GM12892 (cell line): Measurements from ENCODE around the gene KCNT1.

Experiments
- POLR2A ChIP-seq: IDR thresholded peaks from 2 replicates; pipeline ENCODE4 v1.6.1; 2011; ENCODE audit warnings: low read depth, low read length, control low read depth
- TAF1 ChIP-seq: IDR thresholded peaks from 2 replicates; pipeline ENCODE4 v1.6.1; 2011; ENCODE audit warnings: low read depth, mild to moderate bottlenecking, control low read depth, low read length, borderline replicate concordance

DNA sequence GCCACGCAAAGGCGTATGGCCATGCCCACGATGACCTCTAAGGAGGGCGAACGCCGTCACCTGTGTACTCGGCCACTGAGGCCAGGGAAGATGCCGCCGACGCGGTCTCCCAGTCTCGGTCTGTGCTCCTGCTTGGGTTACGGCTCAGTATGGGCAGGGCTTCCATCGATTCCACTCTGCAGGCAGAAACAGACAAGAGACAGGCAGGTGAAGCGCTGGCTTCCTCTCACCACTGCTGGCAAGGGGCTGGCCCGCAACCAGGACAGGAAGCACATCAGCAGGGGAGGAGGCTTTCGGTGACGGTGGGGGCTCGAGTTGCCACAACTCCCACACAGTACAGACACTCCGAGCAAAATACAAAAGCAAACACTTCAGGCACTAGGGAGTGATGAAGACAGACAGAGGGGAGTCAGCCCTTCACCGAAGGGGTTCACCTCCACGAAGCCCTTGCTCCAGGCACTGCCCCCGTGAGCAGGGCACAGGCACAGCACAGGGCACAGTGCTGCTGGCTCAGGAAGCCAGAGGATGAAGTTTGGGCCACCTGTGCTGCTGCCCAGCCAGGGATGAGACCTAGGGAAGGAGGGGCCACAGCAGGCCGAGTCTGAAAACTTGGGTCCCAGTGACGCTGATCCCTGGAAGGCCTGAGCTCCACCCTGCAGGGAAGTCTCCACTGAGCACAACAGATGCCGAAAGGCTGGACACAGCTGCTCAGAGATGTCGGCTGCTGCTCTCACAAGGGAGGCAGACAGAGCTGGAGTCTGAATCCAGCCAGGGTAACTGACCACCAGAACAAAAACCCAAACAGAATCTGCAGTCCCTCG, 114.1 kb downstream of the KCNT1 start:
- TF ChIP-seq POLR2A (no peak), TAF1 (no peak)
